HK-2 (cell line): ENCODE measurements around the gene COL12A1.

Source experiments
- DNase-seq: peaks from one replicate; pipeline ENCODE4 v3.0.0-alpha.2; 2018; ENCODE audit not compliant: unreplicated experiment

The COL12A1 gene

DNA sequence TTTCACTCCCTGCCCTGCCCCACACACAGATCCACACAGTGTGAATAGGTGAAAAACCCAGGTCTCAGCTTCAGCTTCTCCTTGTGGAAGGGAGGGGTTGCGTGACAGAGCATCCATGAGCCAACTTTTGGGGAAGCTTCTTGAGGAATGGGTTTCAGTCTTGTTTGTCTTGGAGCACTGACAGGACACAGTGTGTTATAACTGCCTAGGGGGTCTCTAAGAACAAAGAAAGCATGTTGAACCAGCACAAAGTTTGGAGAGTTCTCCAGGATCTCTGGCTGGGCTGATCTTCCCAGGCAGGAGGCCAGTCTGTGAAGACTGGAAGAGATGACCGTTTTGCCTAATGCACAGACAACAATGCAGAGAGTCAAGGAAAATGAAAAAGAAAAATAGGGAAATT, 164.5 kb downstream of the COL12A1 start:
- DNase-seq = no peak
